Activated CD8-positive, alpha-beta memory T cell treated with anti-CD3 and anti-CD28 coated beads, Interleukin-2, amount 10 ng/mL, durations not matched to agents 7 days and 5 days (primary cell): ENCODE measurements around the gene STAT4. TPM values are rescaled to one million over a fixed set of nuclear protein-coding genes. Genes with fewer than 3 reads are reported as not detected.

ENCODE experiments used
- ATAC-seq: fragments of 150-1000 bp; cut with Tn5 transposase; one replicate; pipeline ENCODE4 v1.10.0; 2021; ENCODE audit warnings: moderate library complexity
- CTCF ChIA-PET: fragments of 350-600 bp; sonication (Branson Sonifier 250); formaldehyde crosslinking; loops from one replicate; lab custom pipeline; 2021; ENCODE audit warnings: antibody characterized with exemption; lab: Charles Lee
- DNase-seq: peaks from one replicate; pipeline ENCODE4 v3.0.0-alpha.2; 2020
- H3K27ac Mint-ChIP-seq: one replicate; pipeline ENCODE4 v1.8.0; 2021; ENCODE audit warnings: mild to moderate bottlenecking, mixed read lengths
- H3K27me3 Mint-ChIP-seq: one replicate; pipeline ENCODE4 v1.8.0; 2021; ENCODE audit warnings: mixed read lengths
- H3K36me3 Mint-ChIP-seq: one replicate; pipeline ENCODE4 v1.8.0; 2021; ENCODE audit warnings: mild to moderate bottlenecking, mixed read lengths
- H3K4me1 Mint-ChIP-seq: one replicate; pipeline ENCODE4 v1.8.0; 2021; ENCODE audit warnings: mixed read lengths
- H3K4me3 Mint-ChIP-seq: one replicate; pipeline ENCODE4 v1.8.0; 2021; ENCODE audit warnings: mild to moderate bottlenecking, moderate library complexity, mixed read lengths
- H3K9me3 Mint-ChIP-seq: one replicate; pipeline ENCODE4 v1.8.0; 2022; ENCODE audit warnings: low read depth, mixed read lengths
- total RNA-seq, 2 experiments: library from RNA; stranded (reverse); gene quantifications; one replicate each; pipeline ENCODE4 v1.2.3, GENCODE V29; 2021

The STAT4 gene
- total RNA-seq, 2 experiments from 2014 or later = 101 to 109 TPM

- DNase-seq = peak; percentile 55
- peaks cover 51% of the 10 kb centered on the region for H3K4me1 Mint-ChIP-seq
- CTCF ChIA-PET = interaction anchor here (0.6 to 1.7 kb wide), 8 partner anchors 9 to 141 kb away, joined by 3 to 7 read pairs (median 4); partner anchors contain the start of gene STAT1
- no peaks in the 10 kb centered on the region for H3K9me3 Mint-ChIP-seq
- ATAC-seq = peak; percentile 39
- peaks cover 27% of the 10 kb centered on the region for H3K36me3 Mint-ChIP-seq
- H3K27ac Mint-ChIP-seq = no peak overlapping the region
- H3K4me3 Mint-ChIP-seq = no peak overlapping the region
- H3K27me3 Mint-ChIP-seq = peaks cover 2% of the 10 kb centered on the region
Observed at GRCh38 chr2:191023235-191023679, 127.5 kb downstream of the STAT4 start.

GRCh38 chr2:191020742-191021381, 129.9 kb downstream of the STAT4 start:
- Mint-ChIP-seq H3K4me3 (no peak overlapping the region), H3K36me3 (peaks cover 15% of the 10 kb centered on the region), H3K9me3 (no peaks in the 10 kb centered on the region), H3K27ac (no peak overlapping the region), H3K4me1 (peaks cover 42% of the 10 kb centered on the region), H3K27me3 (peaks cover 2% of the 10 kb centered on the region)
- ATAC-seq = peak; percentile 37
- CTCF ChIA-PET = interaction anchor here (0.8 to 2.8 kb wide), 6 partner anchors 9 to 139 kb away, joined by 3 to 15 read pairs (median 4); no protein-coding TSS in a partner anchor
- DNase-seq = peak; percentile 64

- no peaks in the 10 kb centered on the region for H3K9me3 Mint-ChIP-seq
- peak; percentile 95 for DNase-seq
- H3K27ac Mint-ChIP-seq = no peak overlapping the region
- peaks cover 38% of the 10 kb centered on the region for H3K4me1 Mint-ChIP-seq
- peaks cover 16% of the 10 kb centered on the region for H3K36me3 Mint-ChIP-seq
- peak; percentile 76 for ATAC-seq
- CTCF ChIA-PET = interaction anchor here (0.6 to 2.8 kb wide), 8 partner anchors 9 to 138 kb away, joined by 3 to 15 read pairs (median 3); no protein-coding TSS in a partner anchor
- H3K27me3 Mint-ChIP-seq = peaks cover 2% of the 10 kb centered on the region
- no peak overlapping the region for H3K4me3 Mint-ChIP-seq
Observed at GRCh38 chr2:191020221-191020741, 130.5 kb downstream of the STAT4 start.

GRCh38 chr2:191019376-191019775, 131.4 kb downstream of the STAT4 start:
- Mint-ChIP-seq H3K27ac (peak overlapping the region; percentile 88), H3K9me3 (no peaks in the 10 kb centered on the region), H3K27me3 (peaks cover 2% of the 10 kb centered on the region), H3K4me1 (peaks cover 29% of the 10 kb centered on the region), H3K4me3 (no peak overlapping the region), H3K36me3 (peaks cover 13% of the 10 kb centered on the region)
- ATAC-seq (no peak), DNase-seq (no peak)
- CTCF ChIA-PET = interaction anchor here (0.6 to 2.8 kb wide), 7 partner anchors 10 to 137 kb away, joined by 3 to 15 read pairs (median 3); no protein-coding TSS in a partner anchor

GRCh38 chr2:191018643-191019119, 132.1 kb downstream of the STAT4 start:
- Mint-ChIP-seq H3K4me3 (peak overlapping the region; percentile 63), H3K27me3 (peaks cover 2% of the 10 kb centered on the region), H3K36me3 (peaks cover 13% of the 10 kb centered on the region), H3K27ac (peak overlapping the region; percentile 88), H3K9me3 (no peaks in the 10 kb centered on the region), H3K4me1 (peaks cover 27% of the 10 kb centered on the region)
- peak; percentile 66 for DNase-seq
- ATAC-seq = no peak
- CTCF ChIA-PET = interaction anchor here (1.0 to 2.8 kb wide), 3 partner anchors 11 to 97 kb away, joined by 3 to 15 read pairs (median 5); no protein-coding TSS in a partner anchor

GRCh38 chr2:191018048-191018447, 132.7 kb downstream of the STAT4 start:
- peaks cover 13% of the 10 kb centered on the region for H3K36me3 Mint-ChIP-seq
- DNase-seq (no peak), ATAC-seq (no peak)
- H3K4me3 Mint-ChIP-seq = no peak overlapping the region
- H3K9me3 Mint-ChIP-seq = no peaks in the 10 kb centered on the region
- H3K27me3 Mint-ChIP-seq = peaks cover 2% of the 10 kb centered on the region
- CTCF ChIA-PET = interaction anchor here (1.5 kb wide), 1 partner anchor 34 kb away, joined by 5 read pairs; no protein-coding TSS in a partner anchor
- peak overlapping the region; percentile 88 for H3K27ac Mint-ChIP-seq
- peaks cover 27% of the 10 kb centered on the region for H3K4me1 Mint-ChIP-seq

GRCh38 chr2:191015831-191016230, 135.0 kb downstream of the STAT4 start:
- no peak overlapping the region for H3K27ac Mint-ChIP-seq
- ATAC-seq (no peak), DNase-seq (no peak)
- peaks cover 13% of the 10 kb centered on the region for H3K36me3 Mint-ChIP-seq
- peaks cover 2% of the 10 kb centered on the region for H3K27me3 Mint-ChIP-seq
- CTCF ChIA-PET = no interaction called here
- no peaks in the 10 kb centered on the region for H3K9me3 Mint-ChIP-seq
- peaks cover 35% of the 10 kb centered on the region for H3K4me1 Mint-ChIP-seq
- no peak overlapping the region for H3K4me3 Mint-ChIP-seq

- no peak for DNase-seq
- H3K9me3 Mint-ChIP-seq = no peaks in the 10 kb centered on the region
Observed at GRCh38 chr2:191015239-191015638, 135.6 kb downstream of the STAT4 start.

GRCh38 chr2:191014653-191015020, 136.2 kb downstream of the STAT4 start:
- H3K27me3 Mint-ChIP-seq = no peaks in the 10 kb centered on the region
- ATAC-seq (peak; percentile 14), DNase-seq (no peak)
- CTCF ChIA-PET = interaction anchor here (0.8 to 1.2 kb wide), 6 partner anchors 8 to 164 kb away, joined by 3 to 9 read pairs (median 4); no protein-coding TSS in a partner anchor
- no peak overlapping the region for H3K4me3 Mint-ChIP-seq
- no peaks in the 10 kb centered on the region for H3K9me3 Mint-ChIP-seq
- peaks cover 18% of the 10 kb centered on the region for H3K36me3 Mint-ChIP-seq
- H3K4me1 Mint-ChIP-seq = peaks cover 42% of the 10 kb centered on the region
- no peak overlapping the region for H3K27ac Mint-ChIP-seq

More at GRCh38 chr2:191015239-191015638, 135.6 kb downstream of the STAT4 start:
- H3K4me1 Mint-ChIP-seq = peaks cover 38% of the 10 kb centered on the region
- CTCF ChIA-PET = interaction anchor here (1.2 kb wide), 2 partner anchors 37 to 165 kb away, joined by 3 to 4 read pairs; no protein-coding TSS in a partner anchor
- H3K27ac Mint-ChIP-seq = no peak overlapping the region
- no peak overlapping the region for H3K4me3 Mint-ChIP-seq
- peaks cover 14% of the 10 kb centered on the region for H3K36me3 Mint-ChIP-seq
- ATAC-seq = no peak
- peaks cover 2% of the 10 kb centered on the region for H3K27me3 Mint-ChIP-seq

GRCh38 chr2:191013932-191014652, 136.7 kb downstream of the STAT4 start, which contains the start of gene STAT1:
TSS of gene STAT1 (minus strand) at chr2:191014171. CDS start at chr2:191010003, 4,168 bp downstream.
- H3K27me3 Mint-ChIP-seq = no peaks in the 10 kb centered on the region
- peak; percentile 89 for ATAC-seq
- peak; percentile 96 for DNase-seq
- no peak within 1 kb of the TSS for H3K4me3 Mint-ChIP-seq
- CTCF ChIA-PET = interaction anchor here (0.8 to 1.2 kb wide), 6 partner anchors 9 to 164 kb away, joined by 3 to 9 read pairs (median 4); no protein-coding TSS in a partner anchor
- H3K27ac Mint-ChIP-seq = no peak within 1 kb of the TSS
- no peaks in the 10 kb centered on the region for H3K9me3 Mint-ChIP-seq
- peaks cover 24% of the 10 kb centered on the region for H3K36me3 Mint-ChIP-seq
- peaks cover 40% of the 10 kb centered on the region for H3K4me1 Mint-ChIP-seq

GRCh38 chr2:191013682-191013931, 137.2 kb downstream of the STAT4 start:
- peaks cover 28% of the 10 kb centered on the region for H3K36me3 Mint-ChIP-seq
- ATAC-seq (no peak), DNase-seq (no peak)
- no peaks in the 10 kb centered on the region for H3K9me3 Mint-ChIP-seq
- peaks cover 39% of the 10 kb centered on the region for H3K4me1 Mint-ChIP-seq
- no peak overlapping the region for H3K27ac Mint-ChIP-seq
- CTCF ChIA-PET = interaction anchor here (0.9 to 1.2 kb wide), 2 partner anchors 9 to 101 kb away, joined by 3 to 5 read pairs; no protein-coding TSS in a partner anchor
- no peaks in the 10 kb centered on the region for H3K27me3 Mint-ChIP-seq
- H3K4me3 Mint-ChIP-seq = no peak overlapping the region

GRCh38 chr2:191012845-191013681, 137.7 kb downstream of the STAT4 start:
- Mint-ChIP-seq H3K9me3 (no peaks in the 10 kb centered on the region), H3K27me3 (no peaks in the 10 kb centered on the region), H3K4me1 (peaks cover 38% of the 10 kb centered on the region), H3K27ac (no peak overlapping the region), H3K4me3 (no peak overlapping the region), H3K36me3 (peaks cover 33% of the 10 kb centered on the region)
- CTCF ChIA-PET = interaction anchor here (1.0 to 2.5 kb wide), 4 partner anchors 10 to 16 kb away, joined by 3 to 12 read pairs (median 4); no protein-coding TSS in a partner anchor
- DNase-seq (no peak), ATAC-seq (peak; percentile 3)
